ENCODE results near the gene STOX2.
"Not testable (repeated sequence)": the region's sequence is repeated elsewhere in the genome, so short reads cannot be mapped to it uniquely, and the experiment has no call there.

STOX2 gene

GRCh38 chr4:183941964-183942363 lies 36.9 kb downstream of the STOX2 start:
- no peaks in the 10 kb centered on the region for H3K4me1 ChIP-seq (ENCODE audit: control insufficient read depth, insufficient read depth, low read length)
- H3K36me3 ChIP-seq (ENCODE audit: insufficient read depth, low read length): no peaks in the 10 kb centered on the region
- H3K4me2 ChIP-seq (ENCODE audit: low read length): no peak overlapping the region
- H3K4me3 ChIP-seq (ENCODE audit: low read length): no peak overlapping the region
- H3K9ac ChIP-seq (ENCODE audit: low read depth, low read length): no peak overlapping the region
- H3K9me3 ChIP-seq (replicated peaks; ENCODE audit: low read length): no peaks in the 10 kb centered on the region
- no peaks in the 10 kb centered on the region for H3K27me3 ChIP-seq (ENCODE audit: control insufficient read depth, insufficient read depth, low read length)

GRCh38 chr4:183945741-183946140 lies 40.6 kb downstream of the STOX2 start:
- no peaks in the 10 kb centered on the region for H3K4me1 ChIP-seq (ENCODE audit: control insufficient read depth, insufficient read depth, low read length)
- no peak overlapping the region for H3K4me2 ChIP-seq (ENCODE audit: low read length)
- no peak overlapping the region for H3K9ac ChIP-seq (ENCODE audit: low read depth, low read length)
- no peaks in the 10 kb centered on the region for H3K9me3 ChIP-seq (replicated peaks; ENCODE audit: low read length)
- H3K27me3 ChIP-seq (ENCODE audit: control insufficient read depth, insufficient read depth, low read length): no peaks in the 10 kb centered on the region
- no peaks in the 10 kb centered on the region for H3K36me3 ChIP-seq (ENCODE audit: insufficient read depth, low read length)
- no peak overlapping the region for H3K4me3 ChIP-seq (ENCODE audit: low read length)

GRCh38 chr4:183950536-183950935 lies 45.4 kb downstream of the STOX2 start:
- Histone ChIP-seq H3K4me3 (ENCODE audit: low read length) (no peak overlapping the region), H3K9ac (ENCODE audit: low read depth, low read length) (no peak overlapping the region), H3K4me2 (ENCODE audit: low read length) (no peak overlapping the region), H3K9me3 (replicated peaks; ENCODE audit: low read length) (no peaks in the 10 kb centered on the region), H3K27me3 (ENCODE audit: control insufficient read depth, insufficient read depth, low read length) (no peaks in the 10 kb centered on the region), H3K36me3 (ENCODE audit: insufficient read depth, low read length) (no peaks in the 10 kb centered on the region), H3K4me1 (ENCODE audit: control insufficient read depth, insufficient read depth, low read length) (no peaks in the 10 kb centered on the region)

- H3K36me3 ChIP-seq (ENCODE audit: insufficient read depth, low read length); H3K4me3 ChIP-seq (ENCODE audit: low read length); H3K4me2 ChIP-seq (ENCODE audit: low read length); H3K27me3 ChIP-seq (ENCODE audit: control insufficient read depth, insufficient read depth, low read length); H3K9ac ChIP-seq (ENCODE audit: low read depth, low read length); H3K9me3 ChIP-seq (replicated peaks; ENCODE audit: low read length); H3K4me1 ChIP-seq (ENCODE audit: control insufficient read depth, insufficient read depth, low read length): not testable (repeated sequence)
These were observed 47.5 kb downstream of the STOX2 start for GRCh38 chr4:183952652-183953051.

GRCh38 chr4:183959319-183960045 lies 54.4 kb downstream of the STOX2 start:
- Histone ChIP-seq H3K4me3 (ENCODE audit: low read length) (no peak overlapping the region), H3K27me3 (ENCODE audit: control insufficient read depth, insufficient read depth, low read length) (peaks cover 5% of the 10 kb centered on the region), H3K9me3 (replicated peaks; ENCODE audit: low read length) (no peaks in the 10 kb centered on the region), H3K9ac (ENCODE audit: low read depth, low read length) (no peak overlapping the region), H3K4me1 (ENCODE audit: control insufficient read depth, insufficient read depth, low read length) (no peaks in the 10 kb centered on the region), H3K4me2 (ENCODE audit: low read length) (no peak overlapping the region), H3K36me3 (ENCODE audit: insufficient read depth, low read length) (no peaks in the 10 kb centered on the region)

GRCh38 chr4:183960046-183960420 lies 54.9 kb downstream of the STOX2 start:
- Histone ChIP-seq H3K9me3 (replicated peaks; ENCODE audit: low read length) (no peaks in the 10 kb centered on the region), H3K9ac (ENCODE audit: low read depth, low read length) (no peak overlapping the region), H3K27me3 (ENCODE audit: control insufficient read depth, insufficient read depth, low read length) (peaks cover 5% of the 10 kb centered on the region), H3K4me2 (ENCODE audit: low read length) (no peak overlapping the region), H3K36me3 (ENCODE audit: insufficient read depth, low read length) (no peaks in the 10 kb centered on the region), H3K4me1 (ENCODE audit: control insufficient read depth, insufficient read depth, low read length) (no peaks in the 10 kb centered on the region), H3K4me3 (ENCODE audit: low read length) (no peak overlapping the region)

GRCh38 chr4:183960962-183961541 lies 55.9 kb downstream of the STOX2 start:
- Histone ChIP-seq H3K9ac (ENCODE audit: low read depth, low read length) (no peak overlapping the region), H3K27me3 (ENCODE audit: control insufficient read depth, insufficient read depth, low read length) (peaks cover 5% of the 10 kb centered on the region), H3K4me3 (ENCODE audit: low read length) (no peak overlapping the region), H3K4me1 (ENCODE audit: control insufficient read depth, insufficient read depth, low read length) (no peaks in the 10 kb centered on the region), H3K4me2 (ENCODE audit: low read length) (no peak overlapping the region), H3K9me3 (replicated peaks; ENCODE audit: low read length) (no peaks in the 10 kb centered on the region), H3K36me3 (ENCODE audit: insufficient read depth, low read length) (no peaks in the 10 kb centered on the region)

- H3K27me3 ChIP-seq (ENCODE audit: control insufficient read depth, insufficient read depth, low read length): peaks cover 5% of the 10 kb centered on the region
- H3K9ac ChIP-seq (ENCODE audit: low read depth, low read length): no peak overlapping the region
- no peaks in the 10 kb centered on the region for H3K9me3 ChIP-seq (replicated peaks; ENCODE audit: low read length)
- no peak overlapping the region for H3K4me3 ChIP-seq (ENCODE audit: low read length)
- no peaks in the 10 kb centered on the region for H3K4me1 ChIP-seq (ENCODE audit: control insufficient read depth, insufficient read depth, low read length)
- no peak overlapping the region for H3K4me2 ChIP-seq (ENCODE audit: low read length)
- H3K36me3 ChIP-seq (ENCODE audit: insufficient read depth, low read length): no peaks in the 10 kb centered on the region
These were observed 56.7 kb downstream of the STOX2 start for GRCh38 chr4:183961795-183962194.

- Histone ChIP-seq H3K4me3 (ENCODE audit: low read length) (no peak overlapping the region), H3K4me2 (ENCODE audit: low read length) (no peak overlapping the region), H3K9me3 (replicated peaks; ENCODE audit: low read length) (no peaks in the 10 kb centered on the region)
These were observed 57.3 kb downstream of the STOX2 start for GRCh38 chr4:183962419-183962818.

GRCh38 chr4:183966371-183966770 lies 61.3 kb downstream of the STOX2 start:
- no peaks in the 10 kb centered on the region for H3K27me3 ChIP-seq (ENCODE audit: control insufficient read depth, insufficient read depth, low read length)
- no peak overlapping the region for H3K4me3 ChIP-seq (ENCODE audit: low read length)
- H3K36me3 ChIP-seq (ENCODE audit: insufficient read depth, low read length): no peaks in the 10 kb centered on the region
- H3K9me3 ChIP-seq (replicated peaks; ENCODE audit: low read length): no peaks in the 10 kb centered on the region
- H3K4me2 ChIP-seq (ENCODE audit: low read length): no peak overlapping the region
- H3K4me1 ChIP-seq (ENCODE audit: control insufficient read depth, insufficient read depth, low read length): no peaks in the 10 kb centered on the region
- no peak overlapping the region for H3K9ac ChIP-seq (ENCODE audit: low read depth, low read length)

More at GRCh38 chr4:183962419-183962818, 57.3 kb downstream of the STOX2 start:
- Histone ChIP-seq H3K27me3 (ENCODE audit: control insufficient read depth, insufficient read depth, low read length) (peaks cover 5% of the 10 kb centered on the region), H3K36me3 (ENCODE audit: insufficient read depth, low read length) (no peaks in the 10 kb centered on the region), H3K4me1 (ENCODE audit: control insufficient read depth, insufficient read depth, low read length) (no peaks in the 10 kb centered on the region), H3K9ac (ENCODE audit: low read depth, low read length) (no peak overlapping the region)

GRCh38 chr4:183967266-183967665 lies 62.2 kb downstream of the STOX2 start:
- no peak overlapping the region for H3K4me2 ChIP-seq (ENCODE audit: low read length)
- H3K27me3 ChIP-seq (ENCODE audit: control insufficient read depth, insufficient read depth, low read length): no peaks in the 10 kb centered on the region
- H3K4me3 ChIP-seq (ENCODE audit: low read length): no peak overlapping the region
- H3K9me3 ChIP-seq (replicated peaks; ENCODE audit: low read length): no peaks in the 10 kb centered on the region
- H3K36me3 ChIP-seq (ENCODE audit: insufficient read depth, low read length): no peaks in the 10 kb centered on the region
- no peaks in the 10 kb centered on the region for H3K4me1 ChIP-seq (ENCODE audit: control insufficient read depth, insufficient read depth, low read length)
- no peak overlapping the region for H3K9ac ChIP-seq (ENCODE audit: low read depth, low read length)

- Histone ChIP-seq H3K9ac (ENCODE audit: low read depth, low read length) (no peak overlapping the region), H3K36me3 (ENCODE audit: insufficient read depth, low read length) (no peaks in the 10 kb centered on the region), H3K27me3 (ENCODE audit: control insufficient read depth, insufficient read depth, low read length) (no peaks in the 10 kb centered on the region), H3K4me1 (ENCODE audit: control insufficient read depth, insufficient read depth, low read length) (no peaks in the 10 kb centered on the region), H3K9me3 (replicated peaks; ENCODE audit: low read length) (no peaks in the 10 kb centered on the region), H3K4me2 (ENCODE audit: low read length) (no peak overlapping the region), H3K4me3 (ENCODE audit: low read length) (no peak overlapping the region)
These were observed 63.4 kb downstream of the STOX2 start for GRCh38 chr4:183968502-183968901.
